Tibial nerve (tissue), 4 donors: ENCODE results near the gene BPI. TPM values are rescaled to one million over a fixed set of nuclear protein-coding genes. Genes with fewer than 3 reads are reported as not detected.
A peak's percentile ranks its signal among the peaks of the same experiment; 100 is the strongest.

ENCODE experiments used
- DNase-seq, 2 donors: peaks; one replicate each; pipeline ENCODE4 v3.0.0-alpha.2; 2019; ENCODE audit warnings: low spot score in 2 of 2
- H3K27ac ChIP-seq, 4 donors: fragments of 200-600 bp; sonication (generic) in 3 of 4; one replicate each; pipeline ENCODE4 v1.5.1; 2017 to 2019; ENCODE audit warnings: mild to moderate bottlenecking in 1 of 4
- H3K27me3 ChIP-seq, 2 donors: fragments of 200-600 bp; sonication (generic) in 1 of 2; one replicate each; pipeline versions ENCODE4 v1.5.1 to v1.6.0; 2017 to 2019
- H3K36me3 ChIP-seq, 3 donors: fragments of 200-600 bp; sonication (generic); one replicate each; pipeline ENCODE4 v1.5.1; 2018 to 2019
- H3K4me1 ChIP-seq, 4 donors: fragments of 200-600 bp; sonication (generic) in 3 of 4; one replicate each; pipeline ENCODE4 v1.5.1; 2017 to 2019
- H3K4me3 ChIP-seq, 4 donors: fragments of 200-600 bp; sonication (generic) in 3 of 4; one replicate each; pipeline ENCODE4 v1.5.1; 2017 to 2019; ENCODE audit warnings: mild to moderate bottlenecking in 1 of 4, moderate library complexity in 1 of 4
- H3K9me3 ChIP-seq, 4 donors: fragments of 200-600 bp; sonication (generic) in 3 of 4; one replicate each; pipeline ENCODE4 v1.5.1; 2017 to 2019
- CTCF ChIP-seq, 5 experiments: fragments of 200-600 bp in 3 of 5; fragments of 450-650 bp in 2 of 5; sonication (generic) in 3 of 5; IDR thresholded peaks; one replicate each; pipeline ENCODE4 v1.5.1; 2016 to 2019; ENCODE audit warnings: antibody characterized with exemption in 5 of 5, mild to moderate bottlenecking in 3 of 5, moderate library complexity in 2 of 5
- EP300 ChIP-seq, 2 donors: sonication (generic); formaldehyde crosslinking; IDR thresholded peaks; one replicate each; pipeline ENCODE4 v1.6.1; 2017; ENCODE audit warnings: antibody characterized with exemption in 2 of 2, mild to moderate bottlenecking in 1 of 2
- POLR2A ChIP-seq, 2 donors: fragments of 450-650 bp; IDR thresholded peaks; one replicate each; pipeline ENCODE4 v1.6.1; 2017; ENCODE audit warnings: antibody characterized with exemption in 2 of 2, mild to moderate bottlenecking in 2 of 2, moderate library complexity in 2 of 2
- WGBS, 2 donors: methylation state at CpG; one replicate each; pipeline ENCODE4 v1.1.5; 2018; 5-methylcytosine and 5-hydroxymethylcytosine counted together
- total RNA-seq, 4 donors: library from RNA; depleted of rRNA; stranded (reverse); fragments of >200 nt; gene quantifications; one replicate each; pipeline ENCODE4 v1.1.0, GENCODE V29; 2016

Gene BPI
- total RNA-seq, 4 donors from 2014 or later = 0.84 TPM; not detected in 3

- TF ChIP-seq CTCF (IDR thresholded peaks at IDR 0.05) (no peak), EP300 (IDR thresholded peaks at IDR 0.05) (no peak), POLR2A (IDR thresholded peaks at IDR 0.05) (no peak)
- Histone ChIP-seq H3K27ac (no peak overlapping the region), H3K4me3 (no peak overlapping the region), H3K9me3 (no peaks in the 10 kb centered on the region), H3K36me3 (no peaks in the 10 kb centered on the region), H3K4me1 (peaks cover 0 to 45% (median 17%) of the 10 kb centered on the region in 4 donors), H3K27me3 (no peaks in the 10 kb centered on the region)
- no peak for DNase-seq
- WGBS, 2 donors = 38 to 50% methylated on average over 11 of the region's 11 CpGs
Measured at GRCh38 chr20:38302786-38303185, 1.2 kb upstream of the BPI start.

- H3K36me3 ChIP-seq = no peaks in the 10 kb centered on the region
- no peak for TF ChIP-seq POLR2A (IDR thresholded peaks at IDR 0.05)
- TF ChIP-seq CTCF (IDR thresholded peaks at IDR 0.05) = peak; percentile 24 to 49 (median 30)
- TF ChIP-seq EP300 (IDR thresholded peaks at IDR 0.05) = no peak
- no peak overlapping the region for H3K4me3 ChIP-seq
- 51 to 57% methylated on average over 8 of the region's 8 CpGs for WGBS, 2 donors
- no peaks in the 10 kb centered on the region for H3K27me3 ChIP-seq
- DNase-seq = no peak
- no peak overlapping the region for H3K27ac ChIP-seq
- no peaks in the 10 kb centered on the region for H3K9me3 ChIP-seq
- peaks cover 0 to 25% (median 5%) of the 10 kb centered on the region in 4 donors for H3K4me1 ChIP-seq
Measured at GRCh38 chr20:38304845-38305447, 990 bp downstream of the BPI start.

- WGBS, 2 donors = 93 to 94% methylated on average over 4 of the region's 4 CpGs
- peaks cover 0 to 25% (median 5%) of the 10 kb centered on the region in 4 donors for H3K4me1 ChIP-seq
- H3K27ac ChIP-seq = no peak overlapping the region
- DNase-seq = no peak
- H3K27me3 ChIP-seq = no peaks in the 10 kb centered on the region
- TF ChIP-seq EP300 (IDR thresholded peaks at IDR 0.05) = no peak
- TF ChIP-seq CTCF (IDR thresholded peaks at IDR 0.05) = no peak
- no peak for TF ChIP-seq POLR2A (IDR thresholded peaks at IDR 0.05)
- no peaks in the 10 kb centered on the region for H3K9me3 ChIP-seq
- no peaks in the 10 kb centered on the region for H3K36me3 ChIP-seq
- H3K4me3 ChIP-seq = no peak overlapping the region
Measured at GRCh38 chr20:38305541-38305940, 1.6 kb downstream of the BPI start.

GRCh38 chr20:38306379-38306778 is 2.4 kb downstream of the BPI start:
- no peak for DNase-seq
- H3K4me3 ChIP-seq = no peak overlapping the region
- no peaks in the 10 kb centered on the region for H3K9me3 ChIP-seq
- peaks cover 0 to 25% (median 5%) of the 10 kb centered on the region in 4 donors for H3K4me1 ChIP-seq
- H3K27me3 ChIP-seq = no peaks in the 10 kb centered on the region
- no peaks in the 10 kb centered on the region for H3K36me3 ChIP-seq
- H3K27ac ChIP-seq = no peak overlapping the region
- 87 to 91% methylated on average over 6 of the region's 6 CpGs for WGBS, 2 donors
- TF ChIP-seq POLR2A (IDR thresholded peaks at IDR 0.05) = no peak
- no peak for TF ChIP-seq EP300 (IDR thresholded peaks at IDR 0.05)
- TF ChIP-seq CTCF (IDR thresholded peaks at IDR 0.05) = no peak

- Histone ChIP-seq H3K36me3 (no peaks in the 10 kb centered on the region), H3K9me3 (no peaks in the 10 kb centered on the region), H3K4me3 (no peak overlapping the region), H3K27ac (no peak overlapping the region), H3K4me1 (peaks cover 0 to 28% (median 5%) of the 10 kb centered on the region in 4 donors), H3K27me3 (no peaks in the 10 kb centered on the region)
- DNase-seq = no peak
- WGBS, 2 donors = 69 to 73% methylated on average over 8 of the region's 8 CpGs
- TF ChIP-seq EP300 (IDR thresholded peaks at IDR 0.05) = no peak
- no peak for TF ChIP-seq POLR2A (IDR thresholded peaks at IDR 0.05)
- no peak for TF ChIP-seq CTCF (IDR thresholded peaks at IDR 0.05)
Measured at GRCh38 chr20:38307371-38308046, 3.6 kb downstream of the BPI start.
